ENCODE data around the gene ATP8A1. TPM values are rescaled to one million over a fixed set of nuclear protein-coding genes. Genes with fewer than 3 reads are reported as not detected.
"Not testable (repeated sequence)": the region's sequence is repeated elsewhere in the genome, so short reads cannot be mapped to it uniquely, and the experiment has no call there.

ATP8A1 gene
- total and polyA plus RNA-seq, 9 donors: 5.0 to 10.4 (median 8.6) TPM

- H3K4me1 ChIP-seq (ENCODE audit: control insufficient read depth, insufficient read depth, low read length); H3K9me3 ChIP-seq (replicated peaks; ENCODE audit: control insufficient read depth, low read depth, low read length); H3K27me3 ChIP-seq (ENCODE audit: control insufficient read depth, insufficient read depth, low read length); H3K36me3 ChIP-seq (ENCODE audit: control insufficient read depth, insufficient read depth, low read length); H3K4me3 ChIP-seq (ENCODE audit: low read length); DNase-seq: not testable (repeated sequence)
- peak overlapping the region; percentile 49 for H3K27ac ChIP-seq (ENCODE audit: low read length)
- 64% methylated on average over 5 of the region's 10 CpGs for WGBS (ENCODE audit: insufficient coverage)
These were observed 4.2 kb downstream of the ATP8A1 start for GRCh38 chr4:42652529-42653231.

GRCh38 chr4:42649870-42650269 lies 7.0 kb downstream of the ATP8A1 start:
- H3K36me3 ChIP-seq (ENCODE audit: control insufficient read depth, insufficient read depth, low read length): no peaks in the 10 kb centered on the region
- no peak overlapping the region for H3K4me3 ChIP-seq (ENCODE audit: low read length)
- H3K4me1 ChIP-seq (ENCODE audit: control insufficient read depth, insufficient read depth, low read length): no peaks in the 10 kb centered on the region
- WGBS (ENCODE audit: insufficient coverage): no CpG with 5 or more reads among the region's 4 CpGs
- no peaks in the 10 kb centered on the region for H3K27me3 ChIP-seq (ENCODE audit: control insufficient read depth, insufficient read depth, low read length)
- DNase-seq: no peak
- H3K9me3 ChIP-seq (replicated peaks; ENCODE audit: control insufficient read depth, low read depth, low read length): no peaks in the 10 kb centered on the region
- H3K27ac ChIP-seq (ENCODE audit: low read length): no peak overlapping the region

- no peak overlapping the region for H3K27ac ChIP-seq (ENCODE audit: low read length)
These were observed 9.8 kb downstream of the ATP8A1 start for GRCh38 chr4:42646999-42647541.

GRCh38 chr4:42646013-42646784 lies 10.7 kb downstream of the ATP8A1 start:
- H3K27ac ChIP-seq (ENCODE audit: low read length): no peak overlapping the region
- H3K36me3 ChIP-seq (ENCODE audit: control insufficient read depth, insufficient read depth, low read length): no peaks in the 10 kb centered on the region
- H3K4me1 ChIP-seq (ENCODE audit: control insufficient read depth, insufficient read depth, low read length): no peaks in the 10 kb centered on the region
- H3K9me3 ChIP-seq (replicated peaks; ENCODE audit: control insufficient read depth, low read depth, low read length): no peaks in the 10 kb centered on the region
- 95% methylated on average over 6 of the region's 8 CpGs for WGBS (ENCODE audit: insufficient coverage)
- no peak overlapping the region for H3K4me3 ChIP-seq (ENCODE audit: low read length)
- no peak for DNase-seq
- no peaks in the 10 kb centered on the region for H3K27me3 ChIP-seq (ENCODE audit: control insufficient read depth, insufficient read depth, low read length)

More at GRCh38 chr4:42646999-42647541, 9.8 kb downstream of the ATP8A1 start:
- no peak overlapping the region for H3K4me3 ChIP-seq (ENCODE audit: low read length)
- no CpG with 5 or more reads among the region's 2 CpGs for WGBS (ENCODE audit: insufficient coverage)
- H3K4me1 ChIP-seq (ENCODE audit: control insufficient read depth, insufficient read depth, low read length): no peaks in the 10 kb centered on the region
- H3K36me3 ChIP-seq (ENCODE audit: control insufficient read depth, insufficient read depth, low read length): no peaks in the 10 kb centered on the region
- DNase-seq: no peak
- H3K27me3 ChIP-seq (ENCODE audit: control insufficient read depth, insufficient read depth, low read length): no peaks in the 10 kb centered on the region
- H3K9me3 ChIP-seq (replicated peaks; ENCODE audit: control insufficient read depth, low read depth, low read length): no peaks in the 10 kb centered on the region

- Histone ChIP-seq H3K36me3 (ENCODE audit: control insufficient read depth, insufficient read depth, low read length) (no peaks in the 10 kb centered on the region), H3K4me1 (ENCODE audit: control insufficient read depth, insufficient read depth, low read length) (no peaks in the 10 kb centered on the region), H3K27me3 (ENCODE audit: control insufficient read depth, insufficient read depth, low read length) (no peaks in the 10 kb centered on the region), H3K9me3 (replicated peaks; ENCODE audit: control insufficient read depth, low read depth, low read length) (no peaks in the 10 kb centered on the region), H3K4me3 (ENCODE audit: low read length) (no peak overlapping the region), H3K27ac (ENCODE audit: low read length) (no peak overlapping the region)
- DNase-seq: no peak
These were observed 12.0 kb downstream of the ATP8A1 start for GRCh38 chr4:42644897-42645296.

- DNase-seq: no peak
- H3K36me3 ChIP-seq (ENCODE audit: control insufficient read depth, insufficient read depth, low read length): no peaks in the 10 kb centered on the region
- H3K4me1 ChIP-seq (ENCODE audit: control insufficient read depth, insufficient read depth, low read length): no peaks in the 10 kb centered on the region
- no peaks in the 10 kb centered on the region for H3K9me3 ChIP-seq (replicated peaks; ENCODE audit: control insufficient read depth, low read depth, low read length)
- 90% methylated on average over 2 of the region's 5 CpGs for WGBS (ENCODE audit: insufficient coverage)
- H3K27me3 ChIP-seq (ENCODE audit: control insufficient read depth, insufficient read depth, low read length): no peaks in the 10 kb centered on the region
- no peak overlapping the region for H3K4me3 ChIP-seq (ENCODE audit: low read length)
- H3K27ac ChIP-seq (ENCODE audit: low read length): no peak overlapping the region
These were observed 13.2 kb downstream of the ATP8A1 start for GRCh38 chr4:42643685-42644084.

- H3K27me3 ChIP-seq (ENCODE audit: control insufficient read depth, insufficient read depth, low read length): no peaks in the 10 kb centered on the region
- no peak overlapping the region for H3K27ac ChIP-seq (ENCODE audit: low read length)
- H3K4me1 ChIP-seq (ENCODE audit: control insufficient read depth, insufficient read depth, low read length): no peaks in the 10 kb centered on the region
- WGBS (ENCODE audit: insufficient coverage): 28% methylated on average over 4 of the region's 7 CpGs
- H3K9me3 ChIP-seq (replicated peaks; ENCODE audit: control insufficient read depth, low read depth, low read length): no peaks in the 10 kb centered on the region
- no peak overlapping the region for H3K4me3 ChIP-seq (ENCODE audit: low read length)
- no peaks in the 10 kb centered on the region for H3K36me3 ChIP-seq (ENCODE audit: control insufficient read depth, insufficient read depth, low read length)
- DNase-seq: peak; percentile 60
These were observed 13.9 kb downstream of the ATP8A1 start for GRCh38 chr4:42642845-42643615.

GRCh38 chr4:42642101-42642797 lies 14.7 kb downstream of the ATP8A1 start:
- H3K4me3 ChIP-seq (ENCODE audit: low read length): no peak overlapping the region
- no peaks in the 10 kb centered on the region for H3K9me3 ChIP-seq (replicated peaks; ENCODE audit: control insufficient read depth, low read depth, low read length)
- H3K27me3 ChIP-seq (ENCODE audit: control insufficient read depth, insufficient read depth, low read length): no peaks in the 10 kb centered on the region
- DNase-seq: no peak
- H3K36me3 ChIP-seq (ENCODE audit: control insufficient read depth, insufficient read depth, low read length): no peaks in the 10 kb centered on the region
- H3K27ac ChIP-seq (ENCODE audit: low read length): no peak overlapping the region
- H3K4me1 ChIP-seq (ENCODE audit: control insufficient read depth, insufficient read depth, low read length): no peaks in the 10 kb centered on the region
- no CpG with 5 or more reads among the region's 7 CpGs for WGBS (ENCODE audit: insufficient coverage)

GRCh38 chr4:42641656-42642055 lies 15.2 kb downstream of the ATP8A1 start:
- no CpG with 5 or more reads among the region's 1 CpG for WGBS (ENCODE audit: insufficient coverage)
- Histone ChIP-seq H3K27ac (ENCODE audit: low read length) (no peak overlapping the region), H3K4me1 (ENCODE audit: control insufficient read depth, insufficient read depth, low read length) (no peaks in the 10 kb centered on the region), H3K4me3 (ENCODE audit: low read length) (no peak overlapping the region), H3K9me3 (replicated peaks; ENCODE audit: control insufficient read depth, low read depth, low read length) (no peaks in the 10 kb centered on the region), H3K36me3 (ENCODE audit: control insufficient read depth, insufficient read depth, low read length) (no peaks in the 10 kb centered on the region), H3K27me3 (ENCODE audit: control insufficient read depth, insufficient read depth, low read length) (no peaks in the 10 kb centered on the region)
- DNase-seq: no peak
